Measurements from ENCODE around the gene MSRB2. TPM values are rescaled to one million over a fixed set of nuclear protein-coding genes. Genes with fewer than 3 reads are reported as not detected.

The MSRB2 gene
- total RNA-seq, 2 donors from 2014 or later: 29.2 to 43.2 TPM

DNA sequence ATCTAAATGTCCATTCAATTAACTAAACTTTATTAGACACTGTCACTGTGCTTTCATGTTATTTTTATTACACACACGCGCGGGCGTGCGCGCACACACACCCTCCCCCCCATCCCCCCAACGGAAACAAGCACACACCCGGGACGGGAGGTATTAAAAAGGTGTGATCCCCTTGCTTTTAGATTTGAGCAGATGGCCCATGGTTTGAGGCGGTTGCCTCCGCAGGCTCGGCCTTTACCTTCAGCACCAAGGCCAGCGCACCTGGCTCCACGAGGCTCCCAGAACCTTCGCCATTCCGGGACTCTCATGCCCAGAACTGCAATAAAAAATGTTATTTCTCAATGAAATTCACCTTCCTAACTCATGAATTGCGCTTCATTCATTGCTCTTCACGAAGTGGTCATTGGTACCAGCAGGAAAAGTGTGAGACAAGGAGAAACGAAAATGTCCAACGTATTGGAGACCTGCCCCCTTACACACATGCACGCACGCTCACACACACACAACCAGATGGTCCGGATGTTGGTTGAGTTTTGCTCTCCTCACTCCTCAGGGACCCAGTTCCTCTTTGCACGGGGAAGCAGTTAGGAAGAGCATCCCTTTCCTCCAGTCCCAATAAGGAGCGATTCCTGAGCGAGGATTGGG, 76.0 kb downstream of the MSRB2 start:
- H3K4me1 ChIP-seq: no peaks in the 10 kb centered on the region
- H3K9me3 ChIP-seq: no peaks in the 10 kb centered on the region
- intact Hi-C loops (cut with DNase I): no loop called here
- no peak for DNase-seq
- no peak overlapping the region for H3K9ac ChIP-seq (ENCODE audit: low read depth in 2 of 2, low read length in 2 of 2)
- no peak for TF ChIP-seq CTCF (IDR thresholded peaks at IDR 0.05)
- H3K4me3 ChIP-seq: no peak overlapping the region
- no peaks in the 10 kb centered on the region for H3K36me3 ChIP-seq
- H3K27ac ChIP-seq: no peak overlapping the region
- H3K27me3 ChIP-seq: peaks cover 33% of the 10 kb centered on the region

Other genes with a start within 250 kb of the MSRB2 start
- not detected for gene ARMC3, start 167.5 kb upstream of the MSRB2 start, total RNA-seq
- not detected for gene PTF1A, start 96.7 kb downstream of the MSRB2 start, total RNA-seq
- gene C10orf67, start 249.2 kb downstream of the MSRB2 start, total RNA-seq: not detected